CD4-positive, alpha-beta memory T cell (primary cell): ENCODE data around the gene ZFR. TPM values are rescaled to one million over a fixed set of nuclear protein-coding genes. Genes with fewer than 3 reads are reported as not detected.

Source experiments
- CTCF ChIA-PET: fragments of 350-600 bp; sonication (Branson Sonifier 250); formaldehyde crosslinking; loops from one replicate; lab custom pipeline; 2021; ENCODE audit warnings: inconsistent platforms; ENCODE audit not compliant: partially characterized antibody; lab: Charles Lee
- POLR2A ChIA-PET: fragments of 350-600 bp; sonication (Branson Sonifier 250); formaldehyde crosslinking; loops from one replicate; lab custom pipeline; 2021; ENCODE audit not compliant: partially characterized antibody; lab: Charles Lee
- DNase-seq, 5 donors: peaks; one replicate each; pipeline versions ENCODE4 v3.0.0 to v3.0.0-alpha.2; 2020 to 2022; ENCODE audit warnings: mixed read lengths in 1 of 5
- H3K27ac ChIP-seq: one replicate; pipeline ENCODE4 v1.7.0; 2013; ENCODE audit warnings: low read depth, low read length
- H3K27me3 ChIP-seq: 2 replicates; pipeline ENCODE4 v1.7.0; 2013; ENCODE audit warnings: mild to moderate bottlenecking, low read length, moderate library complexity; ENCODE audit not compliant: insufficient read depth
- H3K36me3 ChIP-seq: 2 replicates; pipeline ENCODE4 v1.7.0; 2013; ENCODE audit warnings: mild to moderate bottlenecking, low read length, moderate library complexity; ENCODE audit not compliant: insufficient read depth
- H3K4me1 ChIP-seq: 2 replicates; pipeline ENCODE4 v1.7.0; 2013; ENCODE audit warnings: mild to moderate bottlenecking, low read length, moderate library complexity; ENCODE audit not compliant: insufficient read depth
- H3K4me3 ChIP-seq, 2 donors: one replicate each; pipeline ENCODE4 v1.7.0; 2013; ENCODE audit warnings: low read length in 2 of 2, mild to moderate bottlenecking in 1 of 2
- H3K9me3 ChIP-seq, 2 donors: one replicate each; pipeline ENCODE4 v1.7.0; 2013; ENCODE audit warnings: low read length in 2 of 2, control low read depth in 1 of 2; ENCODE audit not compliant: control insufficient read depth in 1 of 2
- H3K27ac Mint-ChIP-seq, 7 donors: one replicate each; pipeline ENCODE4 v1.8.0; 2020 to 2021; ENCODE audit warnings: mixed read lengths in 7 of 7, mild to moderate bottlenecking in 6 of 7, inconsistent platforms in 3 of 7, moderate library complexity in 3 of 7
- H3K27me3 Mint-ChIP-seq, 2 donors: one replicate each; pipeline ENCODE4 v1.8.0; 2020 to 2021; ENCODE audit warnings: mixed read lengths in 2 of 2
- H3K36me3 Mint-ChIP-seq, 2 donors: one replicate each; pipeline ENCODE4 v1.8.0; 2020 to 2021; ENCODE audit warnings: mixed read lengths in 2 of 2, inconsistent platforms in 1 of 2, mild to moderate bottlenecking in 1 of 2
- H3K4me1 Mint-ChIP-seq, 4 donors: one replicate each; pipeline ENCODE4 v1.8.0; 2020 to 2021; ENCODE audit warnings: mixed read lengths in 4 of 4, mild to moderate bottlenecking in 1 of 4
- H3K4me3 Mint-ChIP-seq, 8 donors: one replicate each; pipeline ENCODE4 v1.8.0; 2020 to 2021; ENCODE audit warnings: mixed read lengths in 8 of 8, mild to moderate bottlenecking in 7 of 8, moderate library complexity in 6 of 8, inconsistent platforms in 3 of 8
- H3K9me3 Mint-ChIP-seq, 8 donors: one replicate each; pipeline ENCODE4 v1.8.0; 2020 to 2021; ENCODE audit warnings: mixed read lengths in 8 of 8, mild to moderate bottlenecking in 5 of 8, inconsistent platforms in 3 of 8, moderate library complexity in 1 of 8
- intact Hi-C: fragments of 100-400 bp; cut with micrococcal nuclease; formaldehyde crosslinking; loops from one replicate; pipeline ENCODE4 v1.15.1; 2023
- polyA plus RNA-seq, 2 donors: library from polyadenylated mRNA; unstranded; fragments of 300-500 nt; fragmentation: Illumina TruSeq; gene quantifications; one replicate each; pipeline ENCODE4 v1.2.3, GENCODE V29; 2021
- total RNA-seq, 2 experiments: library from RNA; stranded (reverse); gene quantifications; one replicate each; pipeline ENCODE4 v1.2.3, GENCODE V29; 2021

ZFR gene
- total and polyA plus RNA-seq, 4 experiments from 2014 or later: 60.1 to 102 (median 72.3) TPM

DNA sequence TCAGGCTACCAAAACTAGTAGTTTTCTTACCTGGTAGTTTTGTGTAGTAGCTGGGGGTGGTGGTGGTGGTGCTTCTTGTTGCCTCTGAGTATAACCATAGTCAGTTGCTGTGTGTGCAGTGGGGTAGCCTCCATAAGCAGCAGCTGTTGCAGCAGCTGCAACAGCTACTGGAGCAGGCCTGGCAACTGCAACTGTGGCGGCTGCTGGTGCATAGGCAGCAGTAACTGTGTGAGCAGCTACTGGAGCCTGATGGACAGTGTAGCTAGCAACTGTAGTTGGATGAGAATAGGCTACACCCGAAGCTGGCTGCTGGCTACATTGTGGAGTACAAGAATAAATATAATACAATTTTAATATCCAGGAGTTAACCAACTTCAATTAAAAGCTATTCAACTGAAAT is 24.7 kb downstream of the ZFR start:
- H3K27me3 Mint-ChIP-seq: no peaks in the 10 kb centered on the region
- no peak overlapping the region for H3K4me3 ChIP-seq
- intact Hi-C loops: loop anchor here (2.0 kb wide), 1 partner anchor 17 kb away; no protein-coding TSS in a partner anchor
- peaks cover 30 to 43% of the 10 kb centered on the region in 2 donors for H3K36me3 Mint-ChIP-seq
- H3K27ac Mint-ChIP-seq: no peak overlapping the region
- peaks cover 24% of the 10 kb centered on the region for H3K4me1 ChIP-seq
- H3K9me3 ChIP-seq: no peaks in the 10 kb centered on the region
- ChIA-PET POLR2A (no interaction called here), CTCF (no interaction called here)
- H3K9me3 Mint-ChIP-seq: no peaks in the 10 kb centered on the region
- DNase-seq: no peak
- H3K36me3 ChIP-seq: peaks cover 14% of the 10 kb centered on the region
- H3K4me3 Mint-ChIP-seq: no peak overlapping the region
- no peak overlapping the region for H3K27ac ChIP-seq
- no peaks in the 10 kb centered on the region for H3K27me3 ChIP-seq
- peaks cover 24 to 48% (median 39%) of the 10 kb centered on the region in 4 donors for H3K4me1 Mint-ChIP-seq

DNA sequence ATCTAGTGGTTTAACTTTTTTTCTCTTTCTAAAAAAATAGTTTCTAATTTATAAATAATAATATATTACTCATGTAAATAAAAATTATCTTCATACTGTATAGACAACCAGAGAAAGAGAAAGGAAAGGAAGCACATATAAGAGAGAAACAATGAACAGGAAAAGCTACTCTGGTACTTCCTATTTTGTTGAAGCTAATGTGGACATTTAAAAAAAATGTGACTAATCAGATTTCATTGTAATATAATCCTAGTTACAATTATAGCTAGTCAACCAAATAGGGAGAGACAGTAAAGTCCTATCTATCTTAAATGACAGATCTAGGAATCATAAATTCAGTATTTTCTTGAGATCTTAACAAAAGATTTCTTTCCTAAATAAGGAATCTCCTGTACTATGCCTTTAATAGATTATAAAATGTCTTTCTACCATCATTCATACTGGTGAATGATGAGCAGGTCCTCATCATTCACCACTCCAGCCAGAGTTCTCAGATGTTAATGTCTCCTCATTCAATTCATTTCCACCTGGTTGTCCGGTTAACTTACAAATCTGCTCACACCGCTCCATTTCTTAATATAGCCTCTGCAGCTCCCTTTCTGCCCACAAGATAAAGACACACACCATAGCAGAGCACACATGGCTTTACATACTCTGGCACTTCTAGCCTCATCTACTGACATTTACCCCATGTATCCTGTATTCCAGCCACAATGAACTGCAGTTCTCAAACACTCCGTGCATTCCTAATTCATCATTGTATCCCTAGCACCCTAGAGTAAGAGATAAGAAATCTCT is 30.9 kb downstream of the ZFR start:
- H3K27me3 Mint-ChIP-seq: no peaks in the 10 kb centered on the region
- CTCF ChIA-PET: interaction anchor here (1.0 to 1.4 kb wide), 2 partner anchors 26 to 84 kb away, joined by 3 read pairs; no protein-coding TSS in a partner anchor
- POLR2A ChIA-PET: no interaction called here
- no peaks in the 10 kb centered on the region for H3K9me3 Mint-ChIP-seq
- Histone ChIP-seq H3K4me3 (no peak overlapping the region), H3K27me3 (no peaks in the 10 kb centered on the region), H3K9me3 (no peaks in the 10 kb centered on the region), H3K27ac (no peak overlapping the region), H3K36me3 (peaks cover 38% of the 10 kb centered on the region), H3K4me1 (no peaks in the 10 kb centered on the region)
- no peak for DNase-seq
- H3K27ac Mint-ChIP-seq: peak overlapping the region in 2 of 7 donors; percentile 6 to 48
- peaks cover 8 to 22% (median 19%) of the 10 kb centered on the region in 4 donors for H3K4me1 Mint-ChIP-seq
- H3K4me3 Mint-ChIP-seq: no peak overlapping the region
- intact Hi-C loops: no loop called here
- H3K36me3 Mint-ChIP-seq: peaks cover 39 to 68% of the 10 kb centered on the region in 2 donors

DNA sequence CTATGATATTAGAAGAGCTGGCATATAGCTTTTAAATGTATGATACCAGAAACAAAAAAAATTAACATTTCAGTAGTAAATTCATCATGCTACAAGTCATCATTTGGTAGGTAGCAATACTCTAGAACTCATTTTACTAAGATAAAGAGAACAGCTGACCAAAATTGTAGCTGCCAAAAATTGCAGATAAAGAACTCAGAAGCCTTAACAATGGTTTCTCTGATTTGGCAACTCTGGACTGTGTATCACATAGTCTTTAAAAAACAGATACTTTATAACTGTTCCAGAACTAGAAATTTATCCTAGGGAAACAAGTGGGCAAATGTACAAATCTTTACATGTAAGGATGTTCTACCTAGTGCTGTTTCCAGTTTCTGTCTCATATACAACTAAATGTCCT is 33.9 kb downstream of the ZFR start:
- no peak overlapping the region for H3K4me3 ChIP-seq
- no peaks in the 10 kb centered on the region for H3K27me3 Mint-ChIP-seq
- DNase-seq: no peak
- ChIA-PET CTCF (interaction anchor here (0.8 to 2.4 kb wide), 5 partner anchors 8 to 203 kb away, joined by 3 to 5 read pairs (median 3); no protein-coding TSS in a partner anchor), POLR2A (interaction anchor here (0.6 kb wide), 1 partner anchor 98 kb away, joined by 3 read pairs; no protein-coding TSS in a partner anchor)
- H3K4me1 Mint-ChIP-seq: peaks cover 7 to 19% (median 12%) of the 10 kb centered on the region in 4 donors
- H3K36me3 Mint-ChIP-seq: peaks cover 37 to 70% of the 10 kb centered on the region in 2 donors
- intact Hi-C loops: no loop called here
- no peaks in the 10 kb centered on the region for H3K9me3 ChIP-seq
- no peaks in the 10 kb centered on the region for H3K27me3 ChIP-seq
- H3K27ac ChIP-seq: no peak overlapping the region
- H3K9me3 Mint-ChIP-seq: no peaks in the 10 kb centered on the region
- H3K36me3 ChIP-seq: peaks cover 48% of the 10 kb centered on the region
- H3K4me1 ChIP-seq: no peaks in the 10 kb centered on the region
- H3K27ac Mint-ChIP-seq: peak overlapping the region in 2 of 7 donors; percentile 29 to 43
- peak overlapping the region in 1 of 8 donors; percentile 9 for H3K4me3 Mint-ChIP-seq

DNA sequence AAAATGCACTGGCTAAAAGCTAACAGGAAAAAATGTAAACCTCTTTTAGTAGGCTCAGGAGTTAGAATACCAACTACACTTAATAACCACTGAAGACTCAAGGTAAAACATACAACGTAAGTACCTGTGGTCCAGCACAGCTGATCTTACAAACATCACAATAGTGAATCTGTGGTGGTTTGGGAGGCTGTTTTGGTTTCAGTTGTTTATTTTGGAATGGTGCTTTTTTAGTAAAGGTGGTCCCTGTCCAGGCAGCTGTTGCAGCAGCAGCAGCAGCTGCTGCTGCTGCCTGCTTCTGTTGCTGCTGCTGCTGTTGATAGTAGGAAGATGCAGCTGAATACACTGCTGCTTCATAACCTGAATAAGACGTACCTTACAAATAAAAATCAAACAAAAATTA is 37.9 kb downstream of the ZFR start:
- no peak overlapping the region for H3K27ac ChIP-seq
- peaks cover 39 to 80% of the 10 kb centered on the region in 2 donors for H3K36me3 Mint-ChIP-seq
- no peak overlapping the region for H3K27ac Mint-ChIP-seq
- intact Hi-C loops: no loop called here
- H3K4me3 ChIP-seq: no peak overlapping the region
- POLR2A ChIA-PET: no interaction called here
- no peaks in the 10 kb centered on the region for H3K4me1 ChIP-seq
- H3K27me3 Mint-ChIP-seq: no peaks in the 10 kb centered on the region
- H3K27me3 ChIP-seq: no peaks in the 10 kb centered on the region
- peaks cover 0 to 1% (median 0%) of the 10 kb centered on the region in 8 donors for H3K9me3 Mint-ChIP-seq
- H3K36me3 ChIP-seq: peaks cover 72% of the 10 kb centered on the region
- CTCF ChIA-PET: interaction anchor here (1.2 kb wide), 1 partner anchor 183 kb away, joined by 4 read pairs; no protein-coding TSS in a partner anchor
- H3K9me3 ChIP-seq: no peaks in the 10 kb centered on the region
- no peak for DNase-seq
- no peak overlapping the region for H3K4me3 Mint-ChIP-seq
- peaks cover 0 to 14% (median 3%) of the 10 kb centered on the region in 4 donors for H3K4me1 Mint-ChIP-seq

GRCh38 chr5:32405507-32405906 is 39.0 kb downstream of the ZFR start:
- Histone ChIP-seq H3K9me3 (no peaks in the 10 kb centered on the region), H3K36me3 (peaks cover 75% of the 10 kb centered on the region), H3K4me3 (no peak overlapping the region), H3K27ac (no peak overlapping the region), H3K4me1 (no peaks in the 10 kb centered on the region), H3K27me3 (no peaks in the 10 kb centered on the region)
- H3K27ac Mint-ChIP-seq: peak overlapping the region in 4 of 7 donors; percentile 5 to 64 (median 25)
- H3K36me3 Mint-ChIP-seq: peaks cover 41 to 79% of the 10 kb centered on the region in 2 donors
- peaks cover 0 to 12% (median 2%) of the 10 kb centered on the region in 4 donors for H3K4me1 Mint-ChIP-seq
- H3K4me3 Mint-ChIP-seq: no peak overlapping the region
- H3K9me3 Mint-ChIP-seq: peaks cover 0 to 1% (median 0%) of the 10 kb centered on the region in 8 donors
- H3K27me3 Mint-ChIP-seq: no peaks in the 10 kb centered on the region
- intact Hi-C loops: no loop called here
- DNase-seq: no peak
- POLR2A ChIA-PET: no interaction called here
- CTCF ChIA-PET: interaction anchor here (1.7 kb wide), 1 partner anchor 173 kb away, joined by 5 read pairs; no protein-coding TSS in a partner anchor

DNA sequence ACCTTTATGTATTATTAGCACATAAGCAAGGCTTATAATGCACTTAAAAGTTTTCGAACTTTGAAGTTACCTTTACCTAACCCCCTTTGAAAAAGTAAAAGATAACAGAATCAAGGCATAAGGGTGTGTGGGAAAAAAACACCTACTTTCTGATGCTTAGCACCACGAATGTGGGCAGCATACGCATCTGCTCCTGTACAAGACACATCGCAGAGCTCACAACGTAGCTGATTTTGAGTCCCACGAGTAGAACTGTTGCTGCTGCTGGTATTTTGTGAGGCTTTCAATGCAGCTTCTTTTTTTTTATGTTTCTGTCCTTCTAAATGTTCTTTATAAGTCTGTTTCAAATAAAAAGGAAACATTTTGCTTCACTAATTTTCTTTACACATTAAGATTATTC is 40.8 kb downstream of the ZFR start:
- H3K27ac Mint-ChIP-seq: no peak overlapping the region
- H3K36me3 Mint-ChIP-seq: peaks cover 51 to 79% of the 10 kb centered on the region in 2 donors
- Histone ChIP-seq H3K36me3 (peaks cover 81% of the 10 kb centered on the region), H3K9me3 (no peaks in the 10 kb centered on the region), H3K4me1 (no peaks in the 10 kb centered on the region), H3K27me3 (no peaks in the 10 kb centered on the region), H3K27ac (no peak overlapping the region), H3K4me3 (no peak overlapping the region)
- POLR2A ChIA-PET: no interaction called here
- H3K27me3 Mint-ChIP-seq: no peaks in the 10 kb centered on the region
- CTCF ChIA-PET: interaction anchor here (1.0 to 1.7 kb wide), 2 partner anchors 171 to 187 kb away, joined by 3 to 5 read pairs; no protein-coding TSS in a partner anchor
- intact Hi-C loops: no loop called here
- H3K4me3 Mint-ChIP-seq: no peak overlapping the region
- H3K9me3 Mint-ChIP-seq: peaks cover 0 to 1% (median 0%) of the 10 kb centered on the region in 8 donors
- DNase-seq: no peak
- peaks cover 0 to 11% (median 2%) of the 10 kb centered on the region in 4 donors for H3K4me1 Mint-ChIP-seq

GRCh38 chr5:32400401-32400800 is 44.1 kb downstream of the ZFR start:
- no peak overlapping the region for H3K4me3 ChIP-seq
- H3K4me1 ChIP-seq: no peaks in the 10 kb centered on the region
- Mint-ChIP-seq H3K27me3 (no peaks in the 10 kb centered on the region), H3K9me3 (peaks cover 0 to 1% (median 0%) of the 10 kb centered on the region in 8 donors), H3K4me3 (no peak overlapping the region), H3K4me1 (peaks cover 0 to 6% (median 1%) of the 10 kb centered on the region in 4 donors), H3K27ac (peak overlapping the region in 2 of 7 donors; percentile 37 to 63), H3K36me3 (peaks cover 49 to 73% of the 10 kb centered on the region in 2 donors)
- POLR2A ChIA-PET: no interaction called here
- peaks cover 82% of the 10 kb centered on the region for H3K36me3 ChIP-seq
- intact Hi-C loops: no loop called here
- no peak for DNase-seq
- CTCF ChIA-PET: interaction anchor here (1.5 kb wide), 1 partner anchor 21 kb away, joined by 4 read pairs; no protein-coding TSS in a partner anchor
- H3K9me3 ChIP-seq: no peaks in the 10 kb centered on the region
- no peak overlapping the region for H3K27ac ChIP-seq
- no peaks in the 10 kb centered on the region for H3K27me3 ChIP-seq
